Measurements from ENCODE around the gene ROCK2.

DNA sequence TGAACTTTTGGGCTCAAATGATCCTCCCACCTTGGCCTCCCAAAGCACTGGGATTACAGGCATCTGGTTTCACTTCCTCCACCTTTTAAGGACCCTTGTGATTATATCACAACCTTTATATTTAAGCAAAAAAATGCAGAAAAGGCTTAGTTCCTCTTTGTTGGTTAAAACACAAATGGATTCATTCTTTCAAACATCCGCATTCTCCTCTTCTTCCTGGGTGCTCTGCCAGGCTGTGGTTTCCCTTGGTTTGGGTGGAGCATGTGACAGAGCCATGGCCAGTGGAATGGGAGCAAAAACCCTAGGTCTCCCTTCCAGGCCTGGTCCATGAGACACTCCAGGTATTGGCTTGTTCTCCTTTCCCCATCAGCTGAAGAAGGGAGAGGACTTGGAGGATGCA is 199.1 kb downstream of the ROCK2 start:
- TF ChIP-seq, protein P1, sequence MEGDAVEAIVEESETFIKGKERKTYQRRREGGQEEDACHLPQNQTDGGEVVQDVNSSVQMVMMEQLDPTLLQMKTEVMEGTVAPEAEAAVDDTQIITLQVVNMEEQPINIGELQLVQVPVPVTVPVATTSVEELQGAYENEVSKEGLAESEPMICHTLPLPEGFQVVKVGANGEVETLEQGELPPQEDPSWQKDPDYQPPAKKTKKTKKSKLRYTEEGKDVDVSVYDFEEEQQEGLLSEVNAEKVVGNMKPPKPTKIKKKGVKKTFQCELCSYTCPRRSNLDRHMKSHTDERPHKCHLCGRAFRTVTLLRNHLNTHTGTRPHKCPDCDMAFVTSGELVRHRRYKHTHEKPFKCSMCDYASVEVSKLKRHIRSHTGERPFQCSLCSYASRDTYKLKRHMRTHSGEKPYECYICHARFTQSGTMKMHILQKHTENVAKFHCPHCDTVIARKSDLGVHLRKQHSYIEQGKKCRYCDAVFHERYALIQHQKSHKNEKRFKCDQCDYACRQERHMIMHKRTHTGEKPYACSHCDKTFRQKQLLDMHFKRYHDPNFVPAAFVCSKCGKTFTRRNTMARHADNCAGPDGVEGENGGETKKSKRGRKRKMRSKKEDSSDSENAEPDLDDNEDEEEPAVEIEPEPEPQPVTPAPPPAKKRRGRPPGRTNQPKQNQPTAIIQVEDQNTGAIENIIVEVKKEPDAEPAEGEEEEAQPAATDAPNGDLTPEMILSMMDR (IDR thresholded peaks at IDR 0.05): no peak
- no peak for TF ChIP-seq EP300 (IDR thresholded peaks at IDR 0.05)
- no peak for TF ChIP-seq POLR2A (IDR thresholded peaks at IDR 0.05)
